B cell (primary cell): Measurements from ENCODE around the gene BAZ1B. TPM values are rescaled to one million over a fixed set of nuclear protein-coding genes. Genes with fewer than 3 reads are reported as not detected.

ENCODE experiments used
- ATAC-seq: fragments of 200-7000 bp; cut with Tn5 transposase; one replicate; pipeline ENCODE4 v1.10.0; 2021; ENCODE audit warnings: low read depth, mild to moderate bottlenecking, moderate number of reproducible peaks, moderate library complexity
- CTCF ChIA-PET: fragments of 350-600 bp; sonication (Branson Sonifier 250); formaldehyde crosslinking; loops from one replicate; lab custom pipeline; 2021; ENCODE audit warnings: antibody characterized with exemption, inconsistent platforms; lab: Charles Lee
- POLR2A ChIA-PET: fragments of 350-600 bp; sonication (Branson Sonifier 250); formaldehyde crosslinking; loops from one replicate; lab custom pipeline; 2021; ENCODE audit warnings: antibody characterized with exemption; lab: Charles Lee
- DNase-seq: peaks from one replicate; pipeline ENCODE4 v3.0.0; 2013
- H2AFZ ChIP-seq: 2 replicates; pipeline ENCODE4 v1.6.1; 2012; ENCODE audit warnings: mild to moderate bottlenecking, low read depth, low read length; ENCODE audit not compliant: insufficient read depth, poor library complexity, severe bottlenecking
- H3K27ac ChIP-seq, 2 donors: 1 replicate in 1 of 2; 2 replicates in 1 of 2; pipeline ENCODE4 v1.5.1; 2012 to 2013; ENCODE audit warnings: low read length in 2 of 2, mild to moderate bottlenecking in 2 of 2, moderate library complexity in 1 of 2
- H3K27me3 ChIP-seq, 4 experiments: fragments of 200-600 bp in 1 of 4; sonication (generic) in 1 of 4; replicated peaks in 1 of 4; 1 replicate in 2 of 4; 2 replicates in 2 of 4; pipeline versions ENCODE4 v1.6.1 to v1.7.0; 2013 to 2016; ENCODE audit warnings: low read length in 3 of 4, mild to moderate bottlenecking in 2 of 4, mixed read lengths in 1 of 4, moderate library complexity in 1 of 4; ENCODE audit not compliant: insufficient read depth in 4 of 4, control insufficient read depth in 3 of 4; ENCODE audit errors: control extremely low read depth in 1 of 4
- H3K36me3 ChIP-seq, 2 experiments: replicated peaks in 1 of 2; 1 replicate in 1 of 2; 2 replicates in 1 of 2; pipeline versions ENCODE4 v1.6.1 to v1.7.1; 2013; ENCODE audit warnings: low read length in 1 of 2; ENCODE audit not compliant: insufficient read depth in 2 of 2, control insufficient read depth in 1 of 2; ENCODE audit errors: control extremely low read depth in 1 of 2, extremely low read depth in 1 of 2
- H3K4me1 ChIP-seq, 2 donors: fragments of 200-600 bp in 1 of 2; sonication (generic) in 1 of 2; 1 replicate in 1 of 2; 2 replicates in 1 of 2; pipeline versions ENCODE4 v1.5.1 to v1.6.1; 2013 to 2017; ENCODE audit warnings: low read length in 2 of 2; ENCODE audit not compliant: control insufficient read depth in 2 of 2, insufficient read depth in 2 of 2
- H3K4me2 ChIP-seq: replicated peaks from 2 replicates; pipeline ENCODE3; 2012; ENCODE audit warnings: mild to moderate bottlenecking, low read depth, low read length; ENCODE audit not compliant: poor library complexity, severe bottlenecking
- H3K4me3 ChIP-seq, 5 experiments: fragments of 200-600 bp in 1 of 5; sonication (generic) in 1 of 5; 1 replicate in 3 of 5; 2 replicates in 2 of 5; pipeline versions ENCODE4 v1.5.1 to v1.7.0; 2011 to 2016; ENCODE audit warnings: low read length in 4 of 5, mild to moderate bottlenecking in 4 of 5, low read depth in 2 of 5, control low read depth in 1 of 5, moderate library complexity in 1 of 5; ENCODE audit not compliant: insufficient read depth in 1 of 5; ENCODE audit errors: control extremely low read depth in 1 of 5, extremely low read depth in 1 of 5
- H3K79me2 ChIP-seq: fragments of 200-600 bp; sonication (generic); one replicate; pipeline ENCODE4 v1.6.0; 2016; ENCODE audit warnings: low read length; ENCODE audit not compliant: control insufficient read depth, insufficient read depth
- H3K9ac ChIP-seq: fragments of 200-600 bp; sonication (generic); 2 replicates; pipeline ENCODE4 v1.6.1; 2017; ENCODE audit warnings: mild to moderate bottlenecking, low read length, moderate library complexity
- H3K9me3 ChIP-seq, 3 donors: one replicate each; pipeline versions ENCODE4 v1.6.1 to v1.7.1; 2013; ENCODE audit warnings: low read length in 2 of 3; ENCODE audit not compliant: control insufficient read depth in 2 of 3, insufficient read depth in 1 of 3; ENCODE audit errors: control extremely low read depth in 1 of 3
- H4K20me1 ChIP-seq: 2 replicates; pipeline ENCODE4 v1.6.0; 2012; ENCODE audit warnings: mild to moderate bottlenecking, low read length; ENCODE audit not compliant: insufficient read depth, control insufficient read depth, poor library complexity, severe bottlenecking
- H3K27ac Mint-ChIP-seq: one replicate; pipeline ENCODE4 v1.8.0; 2021; ENCODE audit warnings: mixed read lengths
- H3K27me3 Mint-ChIP-seq: one replicate; pipeline ENCODE4 v1.8.0; 2021; ENCODE audit warnings: mixed read lengths
- H3K4me1 Mint-ChIP-seq: one replicate; pipeline ENCODE4 v1.8.0; 2021; ENCODE audit warnings: mixed read lengths
- H3K4me3 Mint-ChIP-seq: one replicate; pipeline ENCODE4 v1.8.0; 2021; ENCODE audit warnings: mixed read lengths
- H3K9me3 Mint-ChIP-seq: one replicate; pipeline ENCODE4 v1.8.0; 2022; ENCODE audit warnings: mixed read lengths; ENCODE audit not compliant: insufficient read depth
- EZH2 ChIP-seq: IDR thresholded peaks from 2 replicates; pipeline ENCODE4 v1.6.1; 2012; ENCODE audit warnings: borderline replicate concordance, low read depth, mild to moderate bottlenecking, moderate library complexity, low read length; ENCODE audit not compliant: insufficient read depth, poor library complexity, severe bottlenecking
- whole genome bisulfite sequencing: methylation state at CpG from one replicate; pipeline ENCODE4 v1.1.5; 2013; ENCODE audit warnings: missing lambda C conversion rate; ENCODE audit not compliant: insufficient coverage; 5-methylcytosine and 5-hydroxymethylcytosine counted together
- intact Hi-C: fragments of 100-400 bp; cut with micrococcal nuclease; formaldehyde crosslinking; loops from one replicate; pipeline ENCODE4 v1.10.0; 2022
- polyA plus RNA-seq: library from polyadenylated mRNA; depleted of rRNA; stranded (reverse); fragments of >200 nt; gene quantifications from 2 replicates; pipeline ENCODE4 v1.2.3, GENCODE V29; 2012
- total RNA-seq, 2 donors: library from RNA; stranded (reverse); fragments of 120-200 nt in 1 of 2; gene quantifications; 1 replicate in 1 of 2; 2 replicates in 1 of 2; pipeline versions ENCODE4 v1.2.3 to v1.2.4, GENCODE V29; 2013 to 2022
- TF ChIP-seq, protein P1 (sequence below): fragments of 200-600 bp; IDR thresholded peaks from one replicate; pipeline ENCODE4 v1.8.0; 2022; ENCODE audit warnings: antibody characterized with exemption, mild to moderate bottlenecking

BAZ1B gene
- total and polyA plus RNA-seq, 2 donors (not counting 1 experiment from before 2014, with no cell fraction given) = 17.2 to 68.1 TPM

GRCh38 chr7:73427902-73428787 is 93.9 kb downstream of the BAZ1B start:
- no peak for DNase-seq
- no peak for ATAC-seq
- no peak overlapping the region for H3K27ac Mint-ChIP-seq
- peaks cover 10% of the 10 kb centered on the region for H3K4me1 Mint-ChIP-seq
- 95% methylated on average over 8 of the region's 8 CpGs for WGBS
- no peak overlapping the region for H3K27ac ChIP-seq
- ChIA-PET CTCF (interaction anchor here (1.0 kb wide), 1 partner anchor 23 kb away, joined by 3 read pairs; no protein-coding TSS in a partner anchor), POLR2A (no interaction called here)
- peaks cover 0 to 14% of the 10 kb centered on the region in 2 donors for H3K4me1 ChIP-seq
- no peak overlapping the region for H3K9ac ChIP-seq
- H3K27me3 ChIP-seq = peaks cover 0 to 22% (median 4%) of the 10 kb centered on the region in 4 experiments
- peaks cover 7% of the 10 kb centered on the region for H3K27me3 Mint-ChIP-seq
- no peak overlapping the region for H3K4me3 Mint-ChIP-seq
- H3K9me3 ChIP-seq = peaks cover 0 to 13% (median 3%) of the 10 kb centered on the region in 3 donors
- H3K4me2 ChIP-seq = no peak overlapping the region
- H2AFZ ChIP-seq = no peak overlapping the region
- no peaks in the 10 kb centered on the region for H3K9me3 Mint-ChIP-seq
- no peaks in the 10 kb centered on the region for H4K20me1 ChIP-seq
- TF ChIP-seq EZH2 = no peak
- TF ChIP-seq, protein P1, sequence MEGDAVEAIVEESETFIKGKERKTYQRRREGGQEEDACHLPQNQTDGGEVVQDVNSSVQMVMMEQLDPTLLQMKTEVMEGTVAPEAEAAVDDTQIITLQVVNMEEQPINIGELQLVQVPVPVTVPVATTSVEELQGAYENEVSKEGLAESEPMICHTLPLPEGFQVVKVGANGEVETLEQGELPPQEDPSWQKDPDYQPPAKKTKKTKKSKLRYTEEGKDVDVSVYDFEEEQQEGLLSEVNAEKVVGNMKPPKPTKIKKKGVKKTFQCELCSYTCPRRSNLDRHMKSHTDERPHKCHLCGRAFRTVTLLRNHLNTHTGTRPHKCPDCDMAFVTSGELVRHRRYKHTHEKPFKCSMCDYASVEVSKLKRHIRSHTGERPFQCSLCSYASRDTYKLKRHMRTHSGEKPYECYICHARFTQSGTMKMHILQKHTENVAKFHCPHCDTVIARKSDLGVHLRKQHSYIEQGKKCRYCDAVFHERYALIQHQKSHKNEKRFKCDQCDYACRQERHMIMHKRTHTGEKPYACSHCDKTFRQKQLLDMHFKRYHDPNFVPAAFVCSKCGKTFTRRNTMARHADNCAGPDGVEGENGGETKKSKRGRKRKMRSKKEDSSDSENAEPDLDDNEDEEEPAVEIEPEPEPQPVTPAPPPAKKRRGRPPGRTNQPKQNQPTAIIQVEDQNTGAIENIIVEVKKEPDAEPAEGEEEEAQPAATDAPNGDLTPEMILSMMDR = no peak
- no peaks in the 10 kb centered on the region for H3K36me3 ChIP-seq
- H3K79me2 ChIP-seq = no peaks in the 10 kb centered on the region
- intact Hi-C loops = no loop called here
- no peak overlapping the region for H3K4me3 ChIP-seq

- no peak overlapping the region for H3K9ac ChIP-seq
- intact Hi-C loops = no loop called here
- no peak overlapping the region for H3K27ac ChIP-seq
- 96% methylated on average over 8 of the region's 8 CpGs for WGBS
- ChIA-PET POLR2A (no interaction called here), CTCF (no interaction called here)
- H3K9me3 Mint-ChIP-seq = no peaks in the 10 kb centered on the region
- no peaks in the 10 kb centered on the region for H4K20me1 ChIP-seq
- no peak overlapping the region for H3K27ac Mint-ChIP-seq
- H3K27me3 ChIP-seq = peaks cover 0 to 23% (median 4%) of the 10 kb centered on the region in 4 experiments
- H2AFZ ChIP-seq = no peak overlapping the region
- no peak overlapping the region for H3K4me3 Mint-ChIP-seq
- H3K36me3 ChIP-seq = no peaks in the 10 kb centered on the region
- no peak overlapping the region for H3K4me2 ChIP-seq
- H3K4me3 ChIP-seq = no peak overlapping the region
- H3K9me3 ChIP-seq = peaks cover 0 to 5% (median 0%) of the 10 kb centered on the region in 3 donors
- DNase-seq (no peak), ATAC-seq (no peak)
- H3K27me3 Mint-ChIP-seq = peaks cover 7% of the 10 kb centered on the region
- H3K4me1 Mint-ChIP-seq = peaks cover 7% of the 10 kb centered on the region
- no peaks in the 10 kb centered on the region for H3K79me2 ChIP-seq
- peaks cover 0 to 10% of the 10 kb centered on the region in 2 donors for H3K4me1 ChIP-seq
- TF ChIP-seq EZH2 = no peak
- TF ChIP-seq, protein P1 = no peak
These were observed 96.1 kb downstream of the BAZ1B start for GRCh38 chr7:73426016-73426415.
